Dendritic cell treated with granulocyte-macrophage colony-stimulating factor and Interleukin-4, amounts not matched to agents 40 ng/mL and 50 ng/mL, for 4 days (primary cell): ENCODE data around the gene B3GALT6.

Experiments
- H3K27ac Mint-ChIP-seq: one replicate; pipeline ENCODE4 v1.8.0; 2022; ENCODE audit warnings: mild to moderate bottlenecking, mixed read lengths
- H3K27me3 Mint-ChIP-seq: one replicate; pipeline ENCODE4 v1.8.0; 2022; ENCODE audit warnings: mild to moderate bottlenecking, mixed read lengths
- H3K36me3 Mint-ChIP-seq: one replicate; pipeline ENCODE4 v1.8.0; 2022; ENCODE audit warnings: low read depth, mixed read lengths
- H3K4me1 Mint-ChIP-seq: one replicate; pipeline ENCODE4 v1.8.0; 2022; ENCODE audit warnings: low read depth, mixed read lengths
- H3K4me3 Mint-ChIP-seq: one replicate; pipeline ENCODE4 v1.8.0; 2022; ENCODE audit warnings: mild to moderate bottlenecking, moderate library complexity, mixed read lengths
- H3K9me3 Mint-ChIP-seq: one replicate; pipeline ENCODE4 v1.8.0; 2022; ENCODE audit warnings: mixed read lengths
- intact Hi-C: fragments of 100-400 bp; cut with micrococcal nuclease; formaldehyde crosslinking; loops from one replicate; pipeline ENCODE4 v1.15.0; 2022

Gene B3GALT6

DNA sequence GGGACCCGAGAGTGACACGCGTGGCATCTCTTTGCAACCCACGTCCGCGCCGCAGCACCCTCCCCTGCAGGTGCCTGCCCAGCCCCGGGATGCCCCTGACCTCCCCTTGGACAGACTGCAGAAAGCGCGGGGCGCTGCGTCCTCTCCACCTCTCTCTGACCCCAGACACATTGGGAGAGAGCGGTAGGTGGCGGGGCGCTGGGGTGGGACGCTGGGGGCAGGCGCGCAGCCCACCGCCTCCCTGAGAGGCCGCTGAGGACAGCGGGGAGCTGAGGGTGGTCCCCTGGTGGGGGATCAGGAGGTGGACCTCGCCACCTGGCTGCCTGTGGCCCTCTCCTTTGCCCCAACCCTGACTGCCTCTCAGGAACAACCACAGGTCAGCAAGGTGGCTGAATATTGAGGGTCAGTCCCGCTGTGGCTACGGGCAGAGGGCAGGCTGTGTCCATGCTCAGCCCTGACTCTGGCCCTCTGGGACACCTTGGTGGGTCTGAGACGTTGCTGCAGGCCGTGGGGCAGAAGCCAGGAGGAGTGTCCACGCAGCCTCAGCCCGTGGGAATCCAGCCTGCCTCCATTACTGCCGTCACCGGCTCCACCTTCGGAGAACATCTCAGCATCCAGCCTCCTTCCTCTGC is 42.4 kb downstream of the B3GALT6 start:
- Mint-ChIP-seq H3K36me3 (peaks cover 42% of the 10 kb centered on the region), H3K27ac (peak overlapping the region; percentile 84), H3K4me1 (peaks cover 44% of the 10 kb centered on the region), H3K27me3 (no peaks in the 10 kb centered on the region), H3K4me3 (peak overlapping the region; percentile 72), H3K9me3 (no peaks in the 10 kb centered on the region)
- intact Hi-C loops: no loop called here

DNA sequence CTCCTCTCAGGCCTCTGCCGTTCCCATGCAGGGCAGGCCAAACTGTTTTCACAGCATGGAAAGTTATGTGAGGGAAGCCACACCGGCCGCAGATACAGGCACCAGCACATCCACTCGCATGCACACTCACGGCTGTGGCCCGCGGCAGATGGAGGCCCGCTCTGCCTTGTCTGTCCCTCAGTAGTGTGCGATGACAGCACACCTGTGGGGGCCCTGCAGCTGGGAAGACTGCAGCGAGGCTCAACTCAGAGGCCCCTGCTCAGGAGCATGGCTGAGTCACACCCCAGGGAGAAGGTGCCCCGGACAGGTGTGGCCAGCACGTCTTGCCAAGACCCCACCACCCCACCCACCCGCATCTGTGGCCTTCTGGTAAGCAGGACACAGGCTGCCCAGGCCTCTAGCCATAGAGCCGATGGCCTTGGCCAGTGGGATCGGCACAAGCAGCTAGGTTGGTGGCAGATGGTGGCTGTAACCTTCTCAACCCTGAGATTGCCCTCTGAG is 42.9 kb downstream of the B3GALT6 start:
- H3K27ac Mint-ChIP-seq: peak overlapping the region; percentile 84
- no peaks in the 10 kb centered on the region for H3K9me3 Mint-ChIP-seq
- peak overlapping the region; percentile 72 for H3K4me3 Mint-ChIP-seq
- intact Hi-C loops: no loop called here
- peaks cover 37% of the 10 kb centered on the region for H3K36me3 Mint-ChIP-seq
- H3K27me3 Mint-ChIP-seq: no peaks in the 10 kb centered on the region
- peaks cover 39% of the 10 kb centered on the region for H3K4me1 Mint-ChIP-seq

DNA sequence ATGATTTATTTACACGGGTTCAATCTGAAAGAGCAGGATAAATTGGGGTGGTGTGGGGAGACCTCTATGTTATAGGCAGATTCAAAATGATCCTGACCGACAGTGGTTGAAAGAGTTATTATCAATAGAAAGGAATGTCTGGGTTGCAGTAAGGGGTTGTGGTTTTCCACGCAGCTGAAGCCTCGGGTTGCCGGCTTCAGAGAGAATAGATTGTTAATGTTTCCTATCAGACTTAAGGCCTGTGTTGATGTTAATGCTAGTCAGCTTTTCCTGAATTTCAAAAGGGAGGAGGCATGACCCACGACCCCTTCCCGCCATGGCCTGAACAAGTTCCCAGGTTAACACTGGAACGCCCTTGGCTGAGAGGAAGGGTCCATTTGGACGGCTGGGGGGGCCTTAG is 43.8 kb downstream of the B3GALT6 start:
- H3K27ac Mint-ChIP-seq: no peak overlapping the region
- no peaks in the 10 kb centered on the region for H3K9me3 Mint-ChIP-seq
- intact Hi-C loops: no loop called here
- no peaks in the 10 kb centered on the region for H3K27me3 Mint-ChIP-seq
- H3K4me1 Mint-ChIP-seq: peaks cover 30% of the 10 kb centered on the region
- H3K4me3 Mint-ChIP-seq: no peak overlapping the region
- H3K36me3 Mint-ChIP-seq: peaks cover 28% of the 10 kb centered on the region

DNA sequence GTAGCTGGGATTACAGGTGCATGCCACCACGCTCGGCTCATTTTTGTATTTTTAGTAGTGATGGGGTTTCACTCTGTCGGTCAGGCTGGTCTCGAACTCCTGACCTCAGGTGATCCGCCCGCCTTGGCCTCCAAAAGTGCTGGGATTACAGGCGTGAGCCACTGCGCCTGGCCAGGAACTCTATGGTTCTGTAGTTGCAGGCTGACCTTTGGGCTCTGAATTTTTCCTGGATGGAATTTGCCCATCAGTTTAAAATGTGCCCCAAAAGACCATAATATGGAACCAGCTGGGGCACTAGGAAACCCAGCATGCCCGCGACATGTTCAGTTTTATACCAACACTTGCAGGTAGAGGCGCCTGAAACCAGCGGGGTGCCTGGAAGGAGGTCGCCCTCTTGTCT is 46.6 kb downstream of the B3GALT6 start:
- Mint-ChIP-seq H3K36me3 (peaks cover under 1% of the 10 kb centered on the region), H3K4me3 (no peak overlapping the region), H3K4me1 (peaks cover 16% of the 10 kb centered on the region), H3K27ac (no peak overlapping the region), H3K9me3 (no peaks in the 10 kb centered on the region), H3K27me3 (peaks cover 2% of the 10 kb centered on the region)
- intact Hi-C loops: no loop called here

GRCh38 chr1:1279028-1279427 is 47.0 kb downstream of the B3GALT6 start:
- Mint-ChIP-seq H3K4me1 (peaks cover 16% of the 10 kb centered on the region), H3K4me3 (no peak overlapping the region), H3K36me3 (no peaks in the 10 kb centered on the region), H3K27ac (no peak overlapping the region), H3K27me3 (peaks cover 2% of the 10 kb centered on the region), H3K9me3 (no peaks in the 10 kb centered on the region)
- intact Hi-C loops: no loop called here

DNA sequence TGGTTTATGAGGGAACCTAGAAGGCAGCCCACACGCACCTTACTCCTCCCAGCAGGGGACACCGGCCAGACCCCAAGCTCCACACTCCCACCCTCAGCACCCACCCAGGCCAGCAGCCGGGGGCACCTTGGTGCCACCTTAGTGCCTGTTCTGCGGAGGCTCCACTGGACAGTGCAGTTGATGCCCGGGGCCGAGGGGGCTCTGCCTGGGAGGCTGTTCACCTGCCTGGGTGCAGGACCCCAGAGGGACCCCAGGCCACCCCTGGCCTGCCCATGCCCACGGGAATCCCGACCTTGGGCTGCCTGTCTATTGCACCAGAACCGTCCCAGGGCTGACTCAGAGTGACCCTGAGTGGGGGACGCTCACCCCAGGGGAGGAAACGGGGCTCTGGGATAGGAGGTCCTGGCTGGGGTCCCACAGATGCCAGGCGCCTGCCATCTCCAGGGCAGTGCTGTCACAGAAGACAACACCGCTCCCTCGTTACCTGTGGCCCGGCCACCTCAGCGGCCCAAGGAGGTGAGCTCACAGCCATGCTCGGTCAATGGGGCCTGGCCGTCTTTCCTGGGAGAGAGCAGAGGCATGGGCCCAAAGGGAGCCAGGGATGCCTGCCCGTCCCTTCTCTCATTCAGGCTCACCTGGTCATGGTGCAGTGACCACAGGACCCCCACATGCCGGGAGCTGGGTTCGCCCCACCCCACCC is 48.9 kb downstream of the B3GALT6 start:
- intact Hi-C loops: no loop called here
- H3K9me3 Mint-ChIP-seq: no peaks in the 10 kb centered on the region
- no peak overlapping the region for H3K27ac Mint-ChIP-seq
- peaks cover 7% of the 10 kb centered on the region for H3K4me1 Mint-ChIP-seq
- no peaks in the 10 kb centered on the region for H3K36me3 Mint-ChIP-seq
- peaks cover 3% of the 10 kb centered on the region for H3K27me3 Mint-ChIP-seq
- no peak overlapping the region for H3K4me3 Mint-ChIP-seq

DNA sequence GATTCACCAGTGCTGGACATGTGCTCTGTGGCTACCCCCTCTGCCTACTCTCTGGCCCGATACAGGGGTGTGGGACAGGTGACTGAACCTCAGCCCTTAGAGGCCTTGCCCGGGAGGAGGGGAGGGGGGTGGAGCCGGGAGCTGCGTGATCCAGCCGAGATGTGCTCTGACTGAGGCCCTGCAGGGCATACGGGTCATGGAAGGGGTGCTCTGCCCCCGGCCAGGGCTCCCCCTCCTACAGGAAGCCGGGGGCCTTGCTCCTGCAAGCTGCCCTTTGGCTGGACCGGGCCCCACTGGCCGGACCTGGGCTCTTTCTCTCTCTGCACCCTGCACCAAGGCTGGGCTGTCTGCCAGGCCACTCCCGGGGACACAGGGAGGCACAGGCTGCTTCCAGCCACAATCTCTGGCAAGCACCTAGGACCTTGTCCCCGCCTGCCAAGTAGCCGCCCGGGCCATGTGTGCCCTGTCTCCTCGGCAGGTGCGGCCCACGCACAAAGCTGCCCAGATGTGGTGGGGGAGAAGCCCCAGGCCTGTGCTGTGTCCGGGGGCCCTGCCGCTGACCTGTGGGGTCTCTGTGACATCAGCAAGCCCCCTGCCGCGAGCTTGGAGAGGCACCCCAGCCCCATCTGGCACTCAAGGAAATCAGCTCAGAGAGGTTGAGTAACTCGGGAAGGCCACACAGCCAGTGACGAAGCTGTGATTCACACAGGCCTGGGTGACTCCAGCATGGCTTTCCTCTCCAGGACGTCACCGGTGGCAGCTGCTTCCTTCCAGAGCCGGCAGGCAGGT is 49.7 kb downstream of the B3GALT6 start:
- Mint-ChIP-seq H3K36me3 (no peaks in the 10 kb centered on the region), H3K27me3 (peaks cover 3% of the 10 kb centered on the region), H3K9me3 (no peaks in the 10 kb centered on the region), H3K4me3 (no peak overlapping the region), H3K4me1 (peaks cover 7% of the 10 kb centered on the region), H3K27ac (no peak overlapping the region)
- intact Hi-C loops: no loop called here

- peaks cover 7% of the 10 kb centered on the region for H3K4me1 Mint-ChIP-seq
- H3K36me3 Mint-ChIP-seq: no peaks in the 10 kb centered on the region
- intact Hi-C loops: no loop called here
- H3K4me3 Mint-ChIP-seq: no peak overlapping the region
- H3K27ac Mint-ChIP-seq: no peak overlapping the region
- H3K27me3 Mint-ChIP-seq: peaks cover 3% of the 10 kb centered on the region
- peaks cover 1% of the 10 kb centered on the region for H3K9me3 Mint-ChIP-seq
These were observed 51.0 kb downstream of the B3GALT6 start for GRCh38 chr1:1282998-1283397.

DNA sequence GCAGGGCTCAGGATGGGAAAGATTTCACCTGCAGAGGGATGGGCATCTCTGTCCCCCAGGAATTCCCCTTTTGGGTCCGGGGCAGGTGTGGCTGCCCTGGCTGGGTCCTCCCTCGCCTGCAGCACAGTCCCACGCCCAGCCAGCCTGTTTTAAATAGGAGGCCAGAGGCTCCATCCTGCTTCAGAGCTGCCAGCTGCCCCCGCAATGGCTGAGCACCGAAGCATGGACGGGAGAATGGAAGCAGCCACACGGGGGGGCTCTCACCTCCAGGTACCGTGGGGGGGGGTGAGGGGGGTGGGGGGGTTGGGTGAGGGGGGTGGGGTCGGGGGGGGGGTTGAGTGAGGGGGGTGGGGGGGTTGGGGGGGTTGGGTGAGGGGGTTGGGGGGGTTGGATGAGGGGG is 51.8 kb downstream of the B3GALT6 start:
- H3K4me3 Mint-ChIP-seq: no peak overlapping the region
- H3K27ac Mint-ChIP-seq: no peak overlapping the region
- H3K9me3 Mint-ChIP-seq: peaks cover 9% of the 10 kb centered on the region
- peaks cover 3% of the 10 kb centered on the region for H3K27me3 Mint-ChIP-seq
- intact Hi-C loops: no loop called here
- H3K36me3 Mint-ChIP-seq: no peaks in the 10 kb centered on the region
- peaks cover 7% of the 10 kb centered on the region for H3K4me1 Mint-ChIP-seq
